Activated T-helper 9 cell treated with anti-CD3 and anti-CD28 coated beads, Interleukin-2, amount 50 U/mL, for 16 hours (primary cell): ENCODE results near the gene PDHA2.
"Not testable (repeated sequence)": the region's sequence is repeated elsewhere in the genome, so short reads cannot be mapped to it uniquely, and the experiment has no call there.

Source experiments
- DNase-seq: peaks from one replicate; pipeline ENCODE4 v3.0.0-alpha.2; 2020; ENCODE audit warnings: low read depth

PDHA2 gene

DNA sequence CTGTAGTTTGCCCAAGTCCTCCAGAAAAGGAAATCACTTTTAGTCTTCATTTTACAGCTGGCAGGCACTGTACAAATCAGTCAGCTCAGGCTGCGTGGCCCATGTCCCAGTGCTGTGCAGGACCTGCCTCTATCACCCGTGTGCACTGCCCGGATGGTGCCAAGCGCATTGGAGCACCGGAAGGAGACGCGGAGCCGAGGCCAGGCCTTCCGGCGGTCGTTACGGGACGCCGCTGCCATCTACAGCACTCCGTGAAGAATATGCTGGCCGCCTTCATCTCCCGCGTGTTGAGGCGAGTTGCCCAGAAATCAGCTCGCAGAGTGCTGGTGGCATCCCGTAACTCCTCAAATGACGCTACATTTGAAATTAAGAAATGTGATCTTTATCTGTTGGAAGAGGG, at the start of gene PDHA2:
PDHA2 (plus strand) TSS at position 203 of the 400 bp plus-strand sequence; CDS start at position 261, 58 bp downstream.
- no peak for DNase-seq

- no peak for DNase-seq
Measured at GRCh38 chr4:95798003-95798402, 41.9 kb upstream of the PDHA2 start.

- no peak for DNase-seq
Measured at GRCh38 chr4:95798727-95799126, 41.2 kb upstream of the PDHA2 start.

DNA sequence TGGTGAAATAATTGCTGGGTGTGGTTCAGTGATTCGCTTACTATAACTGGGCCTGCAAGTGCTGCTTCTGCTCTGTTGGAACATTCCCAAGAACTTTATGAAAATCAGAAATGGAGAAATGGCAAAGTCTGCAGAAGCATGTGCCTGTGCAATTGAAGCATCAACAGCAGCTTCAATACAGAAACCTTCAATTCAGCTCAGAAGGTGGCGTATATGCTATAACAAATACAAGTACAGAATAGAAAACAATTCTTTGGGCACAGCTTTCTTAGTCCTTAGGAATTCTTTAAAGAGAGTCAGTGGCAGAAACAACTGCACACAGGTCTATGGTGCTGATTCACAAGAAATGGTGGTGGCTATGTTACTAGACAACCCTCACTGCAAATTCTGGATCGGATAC, 18.0 kb upstream of the PDHA2 start:
- no peak for DNase-seq

- no peak for DNase-seq
Measured at GRCh38 chr4:95825546-95825945, 14.3 kb upstream of the PDHA2 start.

DNA sequence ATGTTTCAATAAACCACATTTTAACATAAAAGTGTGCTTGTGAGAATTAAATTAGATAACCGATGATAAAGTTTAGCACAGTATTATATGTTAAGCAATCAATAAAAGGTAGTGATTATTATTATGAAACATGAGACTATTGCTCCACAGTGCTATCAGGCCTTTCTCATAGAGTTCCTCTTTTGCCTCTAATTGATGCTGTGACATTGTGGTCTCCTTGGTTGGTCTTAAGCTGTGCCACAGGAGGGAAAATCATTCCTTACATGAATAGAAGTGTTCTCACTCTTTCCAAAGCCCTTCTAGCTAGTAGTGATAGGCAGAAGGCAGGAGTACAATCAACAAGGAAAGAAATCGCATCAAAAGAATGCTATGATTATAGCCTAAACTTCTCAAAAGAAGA, 9.2 kb upstream of the PDHA2 start:
- DNase-seq = no peak

DNA sequence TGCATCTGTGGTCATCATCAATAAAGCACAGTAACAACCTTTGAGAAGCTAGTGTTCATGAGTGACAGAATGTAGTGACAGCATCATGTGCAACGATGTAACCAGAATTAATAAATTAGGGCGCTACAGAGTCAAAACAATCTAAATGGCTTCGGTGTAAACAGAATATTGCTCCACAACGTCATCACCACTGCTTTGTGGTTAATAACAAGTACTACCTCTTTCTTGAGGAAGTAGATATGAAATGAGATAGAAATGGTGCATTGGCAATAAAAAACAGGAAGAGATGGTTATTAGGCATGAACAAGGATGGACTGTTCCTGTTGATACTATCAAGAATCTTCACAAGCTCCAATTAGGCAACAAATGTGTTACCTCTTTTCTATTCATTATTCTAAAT, 8.7 kb upstream of the PDHA2 start:
- no peak for DNase-seq

DNA sequence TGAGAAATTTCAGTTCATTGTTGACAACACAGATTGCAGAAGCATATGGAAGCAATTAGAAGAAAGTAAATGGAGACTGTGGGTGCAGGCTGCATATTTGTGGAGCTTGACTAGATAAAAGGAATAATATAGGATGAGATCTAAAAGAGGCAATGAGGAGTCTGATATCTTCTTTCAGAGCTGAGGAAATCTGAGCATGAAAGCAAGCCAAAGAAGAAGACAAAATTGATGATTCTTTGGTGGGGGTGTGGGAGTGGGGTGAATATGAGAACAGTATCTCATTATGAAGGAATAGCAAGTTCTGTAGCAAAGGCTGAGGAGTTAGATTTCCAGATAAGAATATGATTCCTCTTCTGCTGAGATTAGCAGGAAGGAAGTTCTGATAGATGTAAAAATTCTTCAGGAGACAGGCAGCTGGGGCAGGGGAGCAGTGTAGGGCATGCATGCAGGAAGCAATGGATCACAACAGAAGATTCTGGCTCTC, 6.1 kb upstream of the PDHA2 start:
- no peak for DNase-seq

- DNase-seq = no peak
Measured at GRCh38 chr4:95835672-95836071, 4.2 kb upstream of the PDHA2 start.

DNA sequence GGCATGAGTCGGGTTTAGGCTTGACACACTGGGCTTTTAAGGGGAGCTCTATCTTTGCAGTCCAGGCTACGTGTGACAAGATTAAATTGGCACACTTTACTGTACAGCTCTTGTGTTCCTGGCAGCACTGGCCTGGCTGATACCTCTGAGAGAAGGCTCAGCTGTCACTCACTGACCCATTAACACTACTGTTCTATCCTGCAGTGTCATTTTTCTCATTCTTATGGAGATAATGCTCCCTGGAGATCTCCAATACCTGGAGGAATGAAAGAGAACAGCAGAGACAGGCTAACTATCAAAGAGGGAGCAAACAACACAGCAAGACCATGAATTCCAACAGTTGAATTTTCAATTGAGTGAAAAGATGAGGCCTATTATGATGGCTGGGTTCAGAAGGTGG, 1.7 kb upstream of the PDHA2 start:
- DNase-seq = no peak

DNA sequence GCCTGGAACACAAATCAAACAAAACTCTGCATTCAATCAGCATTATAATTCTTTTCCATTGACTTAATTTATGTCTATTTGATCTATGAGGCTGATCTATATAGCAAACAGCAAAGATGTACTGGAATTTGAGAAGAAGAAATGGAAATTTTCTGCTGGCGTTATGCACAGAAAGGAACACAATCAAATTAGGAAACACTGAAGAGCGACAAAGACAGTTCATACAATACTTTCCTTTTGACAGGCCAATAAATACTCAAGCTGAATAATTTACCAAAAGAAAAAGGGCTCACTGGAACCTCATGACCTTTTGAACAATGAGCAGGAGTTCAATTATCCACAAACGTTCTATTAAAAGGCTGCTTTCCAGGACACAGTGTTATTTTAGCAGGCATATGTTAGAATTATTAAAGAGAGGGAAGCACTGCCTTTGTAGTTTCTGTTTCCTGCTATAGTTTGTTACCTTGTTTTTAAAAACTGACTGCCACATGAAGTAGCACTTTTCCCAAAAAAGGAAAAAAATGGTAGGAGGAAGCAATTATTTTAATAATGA, 8.1 kb downstream of the PDHA2 start:
- no peak for DNase-seq

GRCh38 chr4:95850161-95850560, 10.3 kb downstream of the PDHA2 start:
- DNase-seq = no peak

DNA sequence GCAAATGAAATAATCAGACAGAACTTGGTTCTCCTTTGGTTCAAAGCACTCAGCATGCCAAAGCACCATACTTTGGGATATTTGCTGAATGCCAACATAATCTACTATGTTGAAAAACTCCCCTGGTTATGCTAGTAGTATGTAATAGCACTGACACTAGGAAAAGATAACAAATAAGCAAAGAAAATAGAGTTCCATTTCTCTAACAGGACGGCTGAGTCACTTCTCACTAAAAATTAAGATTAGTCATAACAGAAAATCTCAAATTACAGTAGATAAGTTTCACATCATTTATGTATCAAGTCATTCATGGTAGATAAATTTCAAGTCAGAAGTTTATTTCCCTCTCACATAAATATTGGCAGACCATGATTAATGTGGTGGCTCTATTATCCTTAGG, 17.9 kb downstream of the PDHA2 start:
- DNase-seq = no peak

- DNase-seq = no peak
Measured at GRCh38 chr4:95867919-95868318, 28.0 kb downstream of the PDHA2 start.

DNA sequence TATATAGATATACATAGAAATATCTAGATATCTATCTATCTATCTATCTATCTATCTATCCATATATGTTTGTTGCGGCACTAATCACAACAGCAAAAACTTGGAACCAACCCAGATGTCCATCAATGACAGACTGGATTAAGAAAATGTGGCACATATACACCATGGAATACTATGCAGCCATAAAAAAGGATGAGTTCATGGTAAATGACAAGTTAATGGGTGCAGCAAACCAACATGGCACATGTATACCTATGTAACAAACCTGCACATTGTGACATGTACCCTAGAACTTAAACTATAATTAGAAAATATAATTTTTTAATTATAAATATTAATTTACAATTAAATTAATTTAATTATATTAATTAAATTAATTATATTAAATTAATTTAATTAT, 29.5 kb downstream of the PDHA2 start:
- not testable (repeated sequence) for DNase-seq

DNA sequence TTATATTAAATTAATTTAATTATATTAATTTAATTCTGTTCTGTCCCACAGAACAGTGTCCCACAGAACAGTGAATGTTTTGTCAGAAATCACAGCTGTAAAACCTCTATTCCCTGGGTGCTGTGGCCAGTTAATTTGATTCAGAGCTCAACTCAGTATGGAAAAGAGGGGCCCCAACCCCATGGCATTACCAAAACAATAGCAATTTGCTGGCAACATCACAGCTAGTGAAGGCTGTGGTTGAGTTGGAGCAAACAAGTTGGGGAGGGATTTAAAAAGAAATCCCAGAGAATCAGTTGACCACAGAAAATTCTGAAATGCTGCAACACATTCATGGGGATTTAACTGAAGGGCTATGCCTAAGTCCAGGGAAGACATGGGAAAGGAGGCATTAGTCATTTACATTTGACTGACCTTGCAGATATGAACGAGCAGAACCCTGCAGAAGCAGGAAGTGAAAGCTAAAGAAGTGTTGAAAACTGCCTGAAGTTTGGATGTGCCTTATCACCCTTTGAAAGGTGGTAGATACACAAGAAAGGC, 30.1 kb downstream of the PDHA2 start:
- no peak for DNase-seq

- DNase-seq = no peak
Measured at GRCh38 chr4:95877636-95878035, 37.7 kb downstream of the PDHA2 start.

GRCh38 chr4:95887551-95887950, 47.7 kb downstream of the PDHA2 start:
- DNase-seq = no peak

GRCh38 chr4:95889662-95890061, 49.8 kb downstream of the PDHA2 start:
- DNase-seq = no peak
